GM18909 (cell line): ENCODE measurements around the gene MEIOSIN.

Experiments
- ATAC-seq: cut with Tn5 transposase; IDR thresholded peaks from one replicate; pipeline ENCODE4 v1.9.1; 2021; ENCODE audit warnings: mild to moderate bottlenecking; ENCODE audit not compliant: unreplicated experiment, poor library complexity

Gene MEIOSIN

DNA sequence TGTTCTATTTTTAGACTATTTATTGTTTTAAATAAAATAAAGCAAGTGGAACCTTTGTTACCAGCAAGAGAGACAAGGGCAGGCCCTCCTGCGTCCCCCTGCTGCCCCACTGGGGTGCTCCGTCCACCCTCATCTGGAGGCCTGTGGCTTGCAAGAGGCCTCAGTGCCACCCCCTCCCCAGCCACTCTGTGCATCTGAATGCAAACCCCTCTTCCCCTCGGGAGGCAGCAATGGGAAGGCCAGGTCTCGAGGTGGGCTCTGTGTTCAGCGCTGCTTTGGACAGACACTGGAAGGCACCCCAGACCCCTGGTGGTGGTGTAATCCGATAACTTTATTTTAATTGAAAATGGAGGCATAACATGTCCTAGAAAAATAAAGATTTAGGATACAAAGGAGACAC is 31.2 kb downstream of the MEIOSIN start:
- no peak for ATAC-seq

DNA sequence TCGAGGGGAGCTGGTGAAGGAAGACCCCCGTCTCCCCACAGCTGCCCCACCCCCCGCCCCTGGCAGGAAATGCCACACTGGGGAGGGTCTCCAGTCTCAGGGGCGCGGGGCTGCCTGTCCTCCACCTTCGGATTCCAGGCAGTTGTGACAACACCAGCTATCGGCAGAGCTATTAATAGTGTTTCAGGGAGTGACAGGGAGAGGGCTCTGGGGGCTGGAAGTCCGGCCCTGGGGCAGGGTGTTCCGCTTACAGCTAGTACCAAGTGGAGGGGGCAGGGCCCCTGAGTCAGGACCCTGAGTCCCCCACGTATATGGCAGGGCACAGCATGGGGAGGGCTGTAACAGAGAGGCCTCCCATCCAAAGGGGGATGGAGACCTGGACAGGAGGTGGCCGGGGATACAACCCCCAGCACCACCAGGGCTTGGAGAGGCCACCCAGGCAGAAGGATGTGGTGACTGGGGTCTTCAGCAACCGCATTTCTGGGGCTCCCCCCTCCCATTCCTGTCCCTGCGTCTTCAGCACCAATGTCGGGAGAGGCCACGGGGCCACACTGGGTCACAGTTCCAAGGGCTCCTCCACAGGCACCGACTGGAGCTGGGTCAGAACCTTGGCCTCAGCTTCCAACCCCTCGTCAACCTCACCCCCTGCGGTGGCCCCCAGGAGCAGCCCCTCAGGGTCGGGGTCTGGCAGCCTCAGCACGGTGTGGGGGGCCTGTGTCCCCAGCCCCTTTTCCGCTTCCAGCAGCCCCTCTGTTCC is 31.9 kb downstream of the MEIOSIN start:
- no peak for ATAC-seq

DNA sequence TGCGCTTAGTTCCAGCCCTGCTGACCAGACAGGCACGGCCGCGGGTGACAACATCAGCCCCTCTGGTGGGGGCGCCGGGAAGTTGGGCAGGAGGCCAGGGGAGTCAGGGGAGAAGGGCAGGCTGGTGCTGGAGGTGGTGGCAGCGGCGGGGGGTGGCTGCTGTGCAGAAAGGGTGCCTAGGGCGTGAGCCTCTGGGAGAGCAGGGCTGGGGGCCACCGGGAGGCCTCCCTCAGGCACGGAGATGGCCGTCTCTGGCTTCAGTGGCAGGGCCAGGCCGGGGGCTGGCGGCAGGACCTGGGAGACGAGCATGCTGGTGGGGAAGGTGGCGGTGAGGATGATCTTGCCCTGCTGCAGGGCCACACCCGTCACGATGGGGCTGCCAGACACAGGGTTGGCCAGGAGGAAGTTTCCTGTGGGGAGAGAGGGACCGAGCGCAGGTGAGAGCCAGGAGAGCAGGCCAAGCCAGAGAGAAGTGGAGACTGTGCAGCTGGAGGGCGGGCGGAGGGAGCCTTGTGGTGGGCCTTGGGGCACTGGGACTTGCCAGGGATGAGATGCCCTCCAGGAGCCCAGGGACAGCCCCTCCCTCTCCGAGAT is 32.6 kb downstream of the MEIOSIN start:
- ATAC-seq, result no peak

DNA sequence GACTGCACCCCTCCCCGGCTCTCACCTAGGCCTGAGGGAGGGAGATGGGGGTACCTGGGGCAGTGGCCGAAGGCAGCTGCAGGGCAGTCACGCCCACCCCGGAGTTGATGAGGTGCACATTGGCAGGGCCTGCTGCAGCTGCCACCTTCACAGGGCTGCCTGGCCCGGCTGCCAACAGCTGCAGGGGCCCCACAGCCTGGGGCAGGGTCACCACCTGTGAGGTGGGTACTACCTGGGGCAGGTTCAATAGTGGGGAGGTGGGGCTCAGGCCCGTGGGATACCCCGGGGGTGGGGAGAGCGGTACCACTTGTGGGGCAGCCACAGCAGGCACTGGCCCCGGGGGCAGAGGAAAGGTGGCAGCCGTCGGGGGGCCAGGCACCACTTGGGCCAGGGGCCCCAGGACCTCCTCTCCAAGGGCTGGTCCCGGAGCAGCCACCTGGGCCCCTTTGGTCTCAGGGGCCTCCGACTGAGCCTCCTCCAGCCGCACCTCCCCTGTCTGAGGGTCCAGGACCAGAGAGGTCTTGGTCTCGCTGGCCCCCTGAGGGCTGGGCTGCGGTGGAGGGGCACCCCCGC is 33.1 kb downstream of the MEIOSIN start:
- ATAC-seq, result no peak

DNA sequence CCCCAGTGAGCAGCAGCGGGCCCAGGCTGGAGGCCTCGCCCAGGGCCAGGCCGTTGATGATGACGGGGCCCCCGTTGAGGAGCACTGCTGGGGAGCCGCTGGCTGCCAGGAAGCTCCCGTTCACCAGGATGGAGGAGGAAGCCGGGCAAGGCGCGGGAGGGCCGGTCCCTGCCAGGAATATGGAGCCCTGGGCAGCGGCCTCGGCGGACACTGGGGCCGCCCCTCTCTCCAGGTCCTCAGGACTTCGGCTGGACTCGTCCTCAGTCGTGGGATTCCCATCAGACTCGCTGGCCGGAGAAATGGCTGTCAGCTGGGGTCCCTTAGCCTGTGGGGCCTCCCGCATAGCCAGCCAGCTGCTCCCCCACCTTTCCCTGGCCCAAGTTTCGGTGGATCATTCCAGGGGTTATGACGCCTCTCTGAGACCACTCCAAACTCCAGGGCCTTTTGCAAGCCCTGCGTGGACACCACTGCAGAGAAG is 33.7 kb downstream of the MEIOSIN start:
- ATAC-seq, result no peak

DNA sequence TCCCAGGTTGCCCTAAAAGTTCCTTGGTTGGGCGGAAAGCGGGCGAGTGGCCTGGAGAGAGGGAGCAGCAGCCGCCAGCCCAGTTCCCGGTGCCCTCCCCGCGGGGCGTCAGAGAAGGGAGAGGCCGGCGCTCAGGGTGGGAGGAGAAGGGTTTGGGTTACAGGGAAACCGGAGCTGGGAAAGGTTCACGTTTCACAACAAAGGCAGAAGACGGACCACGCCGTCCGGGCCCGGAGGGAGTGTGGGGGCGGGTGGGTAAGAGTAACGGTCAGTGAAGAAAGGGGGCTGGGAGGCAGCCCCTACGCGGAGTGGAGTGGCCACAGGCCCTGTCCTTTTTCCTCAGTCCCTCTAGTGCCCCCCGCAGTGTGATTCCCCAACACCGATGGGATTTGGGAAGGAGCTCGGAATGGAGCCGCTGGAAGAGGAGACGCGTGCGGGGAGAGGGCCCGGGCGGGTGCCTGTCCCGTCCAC is 34.2 kb downstream of the MEIOSIN start:
- ATAC-seq, result no peak

DNA sequence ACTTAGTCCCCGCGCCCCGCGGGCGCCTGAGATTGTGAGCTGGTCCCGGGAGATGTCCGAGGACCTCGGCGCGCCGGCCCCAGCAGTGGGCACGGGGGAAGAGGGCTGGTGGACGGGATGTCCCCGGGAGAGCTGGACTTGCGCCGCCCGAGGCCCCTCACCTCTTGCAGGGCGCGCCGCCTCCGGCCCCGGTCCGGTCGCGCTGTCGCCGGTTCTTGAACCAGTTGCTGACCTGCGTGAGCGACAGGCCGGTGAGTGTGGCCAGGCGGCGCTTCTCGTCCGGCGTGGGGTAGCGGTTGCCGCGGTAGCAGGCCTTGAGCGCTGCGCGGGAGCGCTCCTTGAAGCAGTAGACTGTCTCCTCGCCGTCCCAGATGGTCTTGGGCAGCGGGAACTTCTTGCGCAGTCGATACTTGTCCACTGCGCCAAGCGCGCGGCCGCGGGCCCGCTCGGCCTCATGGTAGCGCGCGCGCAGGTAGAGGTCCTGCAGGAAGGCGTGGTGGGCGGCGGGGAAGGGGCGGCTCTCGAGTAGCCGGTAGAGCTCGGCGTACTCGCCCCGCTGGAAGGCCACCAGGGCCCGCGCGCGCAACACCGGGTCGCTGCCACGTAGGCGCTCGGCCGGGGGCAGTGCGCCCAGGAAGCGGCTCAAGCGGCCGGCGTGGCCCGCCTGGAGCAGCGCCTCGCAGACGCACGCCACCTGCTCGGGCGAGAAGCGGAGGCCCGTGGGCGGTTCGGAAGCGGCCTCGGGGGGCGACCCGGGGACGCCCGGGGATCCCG is 34.8 kb downstream of the MEIOSIN start:
- no peak for ATAC-seq

DNA sequence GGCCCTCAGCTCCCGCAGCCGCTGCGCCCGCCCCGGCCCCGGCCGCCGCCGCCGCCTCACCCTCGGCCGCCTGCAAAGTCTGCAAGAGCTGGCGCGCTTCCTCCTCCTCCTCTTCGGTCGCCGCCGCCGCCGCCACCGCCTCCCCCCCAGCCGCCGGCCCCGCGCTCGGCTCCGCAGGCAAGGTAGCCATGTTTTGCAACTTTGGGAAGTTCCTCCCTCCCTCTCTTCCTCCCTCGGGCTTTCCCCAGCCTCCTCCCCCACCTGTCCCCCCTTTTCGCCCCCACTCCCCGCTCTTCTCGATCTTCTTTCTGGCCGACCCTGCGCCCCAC is 35.4 kb downstream of the MEIOSIN start:
- no peak for ATAC-seq

DNA sequence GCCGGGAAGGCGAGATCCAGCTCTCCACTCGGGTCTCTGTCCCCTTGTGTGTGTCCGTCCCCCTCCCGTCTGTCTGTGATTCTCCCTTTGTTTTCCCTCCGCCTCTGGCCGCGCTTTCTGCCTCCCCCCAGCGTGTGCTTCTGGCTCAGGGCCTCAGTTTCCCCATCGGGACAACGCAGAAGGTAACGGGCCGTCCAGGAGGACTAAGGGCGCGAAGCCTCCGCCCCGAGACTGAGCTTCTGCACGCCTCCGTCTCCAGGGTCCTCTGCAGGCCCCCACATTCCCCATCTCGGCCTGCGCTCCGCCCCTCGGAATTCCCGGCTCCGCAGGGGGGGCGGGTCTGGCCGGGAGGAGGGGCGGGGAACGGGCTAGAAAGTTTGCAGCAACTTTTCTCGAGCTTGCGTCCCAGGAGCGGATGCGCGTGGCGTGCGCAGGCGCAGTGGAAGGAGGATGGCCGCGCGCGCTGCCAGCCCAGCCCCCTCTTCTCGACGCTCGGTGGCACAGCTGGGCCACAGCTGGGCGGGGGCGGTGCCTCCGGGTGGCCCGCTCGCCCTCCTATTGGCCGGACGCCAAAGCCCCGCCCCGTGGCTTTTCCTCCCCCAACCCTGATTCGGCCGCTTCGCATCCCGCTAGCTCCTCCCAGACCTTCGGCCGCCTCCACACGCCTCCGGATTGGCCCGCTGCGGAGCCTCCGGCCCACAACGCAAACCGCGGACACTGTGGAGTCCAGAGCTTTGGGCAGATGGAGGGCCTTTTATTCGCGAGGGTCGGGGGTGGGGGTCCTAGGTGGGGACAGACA is 35.9 kb downstream of the MEIOSIN start, which contains the start of gene SIX5:
TSS of gene SIX5 (minus strand) at position 269 of the 799 bp plus-strand sequence. CDS start 408 bp downstream, outside the sequence.
- ATAC-seq, result peak; percentile 61

DNA sequence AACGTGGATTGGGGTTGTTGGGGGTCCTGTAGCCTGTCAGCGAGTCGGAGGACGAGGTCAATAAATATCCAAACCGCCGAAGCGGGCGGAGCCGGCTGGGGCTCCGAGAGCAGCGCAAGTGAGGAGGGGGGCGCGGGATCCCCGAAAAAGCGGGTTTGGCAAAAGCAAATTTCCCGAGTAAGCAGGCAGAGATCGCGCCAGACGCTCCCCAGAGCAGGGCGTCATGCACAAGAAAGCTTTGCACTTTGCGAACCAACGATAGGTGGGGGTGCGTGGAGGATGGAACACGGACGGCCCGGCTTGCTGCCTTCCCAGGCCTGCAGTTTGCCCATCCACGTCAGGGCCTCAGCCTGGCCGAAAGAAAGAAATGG is 36.6 kb downstream of the MEIOSIN start:
- ATAC-seq, result no peak

DNA sequence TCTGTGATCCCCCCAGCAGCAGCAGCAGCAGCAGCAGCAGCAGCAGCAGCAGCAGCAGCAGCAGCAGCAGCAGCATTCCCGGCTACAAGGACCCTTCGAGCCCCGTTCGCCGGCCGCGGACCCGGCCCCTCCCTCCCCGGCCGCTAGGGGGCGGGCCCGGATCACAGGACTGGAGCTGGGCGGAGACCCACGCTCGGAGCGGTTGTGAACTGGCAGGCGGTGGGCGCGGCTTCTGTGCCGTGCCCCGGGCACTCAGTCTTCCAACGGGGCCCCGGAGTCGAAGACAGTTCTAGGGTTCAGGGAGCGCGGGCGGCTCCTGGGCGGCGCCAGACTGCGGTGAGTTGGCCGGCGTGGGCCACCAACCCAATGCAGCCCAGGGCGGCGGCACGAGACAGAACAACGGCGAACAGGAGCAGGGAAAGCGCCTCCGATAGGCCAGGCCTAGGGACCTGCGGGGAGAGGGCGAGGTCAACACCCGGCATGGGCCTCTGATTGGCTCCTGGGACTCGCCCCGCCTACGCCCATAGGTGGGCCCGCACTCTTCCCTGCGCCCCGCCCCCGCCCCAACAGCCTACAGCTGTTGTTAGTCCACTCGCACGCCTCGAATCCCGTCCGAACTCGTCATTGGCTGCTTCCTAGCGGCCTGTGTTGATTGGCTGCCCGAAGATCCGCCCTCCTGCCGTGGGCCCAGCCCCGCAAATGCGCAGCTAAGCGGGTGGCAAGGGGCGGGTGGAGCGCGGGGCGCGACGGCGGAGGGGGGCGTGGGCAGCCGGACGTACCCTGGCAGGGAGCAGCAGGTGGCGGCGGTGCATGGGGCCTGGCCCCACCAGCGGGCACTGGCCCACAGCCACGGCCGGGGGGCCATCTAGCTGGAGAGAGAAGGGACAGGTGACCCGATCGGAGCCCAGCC is 37.2 kb downstream of the MEIOSIN start:
- peak; percentile 54 for ATAC-seq

DNA sequence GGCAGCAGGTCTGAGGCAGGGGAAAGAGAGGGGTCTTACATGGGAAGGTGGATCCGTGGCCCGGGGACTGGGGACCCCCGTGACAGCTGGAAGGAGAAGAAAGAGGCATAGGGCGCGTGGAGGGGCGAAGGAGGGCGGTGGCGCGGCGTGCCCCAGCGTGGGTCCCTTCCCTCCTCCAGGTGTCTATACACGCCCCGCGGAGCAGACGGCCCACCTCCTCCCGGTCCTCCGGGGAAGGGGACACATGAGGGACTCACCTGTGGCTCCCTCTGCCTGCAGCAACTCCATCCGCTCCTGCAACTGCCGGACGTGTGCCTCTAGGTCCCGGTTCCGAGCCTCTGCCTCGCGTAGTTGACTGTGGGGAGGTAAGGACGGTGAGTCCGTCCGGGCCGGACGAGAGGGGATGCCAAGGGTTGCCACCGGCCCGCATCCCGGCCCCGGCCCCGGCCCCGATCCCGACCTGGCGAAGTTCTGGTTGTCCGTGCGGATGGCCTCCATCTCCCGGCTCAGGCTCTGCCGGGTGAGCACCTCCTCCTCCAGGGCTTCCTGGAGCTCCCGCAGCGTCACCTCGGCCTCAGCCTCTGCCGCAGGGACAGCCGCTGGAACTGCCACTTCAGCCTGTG is 38.2 kb downstream of the MEIOSIN start:
- ATAC-seq, result no peak

DNA sequence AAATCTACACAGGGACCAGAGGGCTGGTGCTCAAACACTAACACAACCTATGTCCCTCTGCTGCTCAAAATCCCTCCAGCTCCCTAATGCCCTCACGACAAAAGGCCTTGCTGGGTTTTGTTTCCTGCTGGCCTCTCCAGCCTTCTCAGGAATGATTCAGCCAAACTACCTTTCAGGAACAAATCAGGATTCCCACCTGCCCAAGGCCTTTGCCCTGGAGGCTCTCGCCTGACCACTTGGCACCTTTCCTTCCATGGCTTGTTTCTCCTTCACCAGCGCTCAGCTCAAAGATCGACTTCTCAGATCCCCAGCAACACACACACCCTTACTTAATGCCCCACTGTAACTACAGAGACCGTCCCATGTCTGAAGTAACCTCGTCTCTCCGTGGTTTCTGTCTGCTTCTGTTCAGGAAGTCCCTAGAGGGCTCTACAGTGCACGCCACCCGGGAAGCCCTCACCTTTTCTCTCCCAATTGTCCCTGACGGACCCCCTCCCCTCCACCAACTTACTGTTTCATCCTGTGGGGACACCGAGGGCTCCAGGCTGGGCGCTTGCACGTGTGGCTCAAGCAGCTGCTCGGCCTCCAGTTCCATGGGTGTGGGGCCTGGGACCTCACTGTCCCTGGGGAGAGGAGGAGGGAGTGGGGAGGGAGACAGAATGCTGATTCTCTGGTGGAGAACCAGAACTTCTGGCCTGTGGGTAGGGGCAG is 39.0 kb downstream of the MEIOSIN start:
- no peak for ATAC-seq

DNA sequence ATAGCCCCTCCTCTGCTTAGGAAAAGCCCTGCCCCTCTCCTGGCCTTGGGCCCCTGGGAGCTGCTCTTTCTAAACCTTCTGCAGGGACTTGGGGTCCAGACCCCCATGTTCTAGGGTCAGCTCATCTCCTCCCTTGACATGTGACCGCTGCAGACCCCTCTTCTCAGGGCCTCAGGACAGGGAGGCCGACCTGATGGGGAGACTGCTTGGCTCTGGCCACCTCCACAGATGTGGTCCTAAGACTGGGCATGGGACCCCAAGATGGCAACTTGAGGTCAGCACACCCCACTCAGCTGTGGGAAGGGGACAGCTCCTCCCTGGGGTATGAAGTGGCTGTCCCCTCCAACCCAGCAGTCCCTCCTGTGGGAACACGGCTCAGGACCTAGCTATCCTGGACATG is 39.7 kb downstream of the MEIOSIN start:
- ATAC-seq, result no peak

DNA sequence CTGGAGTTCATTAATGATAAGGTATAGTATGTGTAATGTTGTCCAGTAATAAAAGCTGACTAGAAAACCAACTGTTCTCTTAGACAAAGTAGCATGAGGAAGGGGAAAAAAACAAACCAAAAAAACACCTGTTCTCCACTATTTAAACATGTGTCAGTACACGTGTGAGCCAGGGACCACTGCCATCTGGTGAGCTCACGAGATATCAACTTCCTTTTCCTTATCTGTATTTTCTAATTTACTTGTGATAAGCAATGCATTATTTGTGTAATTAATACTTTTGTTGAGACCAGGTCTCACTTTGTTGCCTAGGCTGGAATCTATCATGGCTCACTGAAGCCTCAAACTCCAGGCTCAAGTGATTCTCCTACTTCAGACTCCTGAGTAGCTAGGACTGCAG is 40.1 kb downstream of the MEIOSIN start:
- no peak for ATAC-seq

DNA sequence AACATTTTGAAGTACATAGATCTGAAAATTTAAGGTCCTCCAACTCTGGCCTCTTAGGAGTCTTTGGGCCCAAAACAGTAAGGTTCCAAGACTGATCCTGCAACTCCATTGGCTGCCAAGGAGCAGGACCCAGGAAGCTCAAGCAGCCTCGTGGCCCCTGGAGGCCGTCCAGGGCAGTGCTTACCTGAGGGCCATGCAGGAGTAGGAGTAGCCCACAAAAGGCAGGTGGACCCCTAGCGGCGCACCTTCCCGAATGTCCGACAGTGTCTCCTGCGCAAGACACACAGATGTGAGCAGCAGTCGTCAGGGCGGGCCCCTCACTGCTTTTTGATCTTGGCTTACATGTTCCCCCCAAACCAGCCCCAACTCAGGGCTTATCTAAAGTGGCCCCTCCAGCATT is 41.5 kb downstream of the MEIOSIN start:
- no peak for ATAC-seq

DNA sequence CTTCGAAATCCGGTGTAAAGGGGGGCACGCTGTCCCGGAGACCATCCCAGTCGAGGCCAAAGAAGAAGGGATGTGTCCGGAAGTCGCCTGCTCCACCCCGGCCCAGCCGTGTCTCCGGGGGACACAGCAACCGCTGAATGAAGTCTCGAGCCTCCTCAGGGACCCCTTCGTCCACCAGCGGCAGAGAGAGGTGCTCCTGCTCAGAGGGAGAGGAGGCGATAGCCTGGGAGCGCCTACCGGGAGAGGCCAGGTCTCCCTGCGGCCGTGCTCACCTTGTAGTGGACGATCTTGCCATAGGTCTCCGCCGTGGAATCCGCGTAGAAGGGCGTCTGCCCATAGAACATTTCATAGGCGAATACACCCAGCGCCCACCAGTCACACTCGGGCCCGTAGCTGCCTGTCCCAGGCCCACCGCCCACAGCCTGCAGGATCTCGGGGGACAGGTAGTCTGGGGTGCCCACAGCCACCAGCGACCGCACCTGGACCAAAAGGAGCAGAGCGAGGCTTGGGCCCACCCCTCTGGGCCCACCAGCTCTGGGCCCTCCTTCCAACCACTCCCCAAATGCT is 44.2 kb downstream of the MEIOSIN start:
- ATAC-seq, result no peak
